Stimulated activated CD4-positive, alpha-beta T cell treated with anti-CD3 and anti-CD28 coated beads, Interleukin-1b, Interleukin-23, amount 100 ng/mL, for 24 hours (primary cell): Measurements from ENCODE around the gene VKORC1.
"Not testable (repeated sequence)": the region's sequence is repeated elsewhere in the genome, so short reads cannot be mapped to it uniquely, and the experiment has no call there.

Experiments used
- DNase-seq, 4 experiments: peaks; one replicate each; pipeline ENCODE4 v3.0.0-alpha.2; 2020; ENCODE audit warnings: low read depth in 4 of 4, low spot score in 1 of 4

Gene VKORC1

GRCh38 chr16:31107465-31107867, 12.9 kb upstream of the VKORC1 start:
- peak in 1 of 4 experiments; percentile 31 for DNase-seq

DNA sequence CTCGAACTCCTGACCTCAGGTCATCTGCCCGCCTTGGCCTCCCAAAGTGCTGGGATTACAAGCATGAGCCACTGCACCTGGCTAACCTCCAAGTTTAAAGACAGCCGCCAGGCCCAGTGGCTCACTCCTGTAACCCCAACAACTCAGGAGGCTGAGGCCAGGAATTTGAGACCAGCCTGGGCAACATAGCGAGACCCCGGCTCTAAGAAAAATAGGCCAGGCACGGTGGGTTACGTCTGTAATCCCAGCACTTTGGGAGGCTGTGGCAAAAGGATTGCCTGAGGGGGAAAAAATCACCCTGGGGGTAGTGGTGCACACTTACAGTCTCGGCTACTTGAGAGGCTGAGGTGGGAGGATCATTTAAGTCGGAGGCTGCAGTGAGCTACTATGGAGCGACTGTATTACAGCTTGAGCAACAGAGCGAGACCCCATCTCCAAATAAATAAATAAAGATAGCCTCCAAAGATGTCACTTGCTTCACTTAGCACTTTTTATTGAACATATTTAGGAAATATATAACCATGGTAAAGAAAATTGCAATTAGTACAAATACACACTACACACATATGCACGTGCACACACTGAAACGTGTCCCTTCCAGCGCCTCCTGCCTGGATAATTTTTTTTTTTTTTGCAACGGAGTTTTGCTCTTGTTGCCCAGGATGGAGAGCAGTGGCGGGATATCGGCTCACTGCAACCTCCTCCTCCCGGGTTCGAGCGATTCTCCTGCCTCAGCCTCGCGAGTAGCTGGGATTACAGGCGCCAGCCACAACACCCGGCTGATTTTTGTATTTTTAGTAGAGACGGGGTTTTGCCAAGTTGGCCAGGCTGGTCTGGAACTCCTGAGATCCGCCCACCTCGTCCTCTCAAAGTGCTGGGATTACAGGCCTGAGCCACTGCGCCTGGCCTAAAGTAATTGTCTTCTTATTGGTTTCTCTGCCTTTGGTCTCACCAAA, 12.2 kb upstream of the VKORC1 start:
- no peak for DNase-seq

DNA sequence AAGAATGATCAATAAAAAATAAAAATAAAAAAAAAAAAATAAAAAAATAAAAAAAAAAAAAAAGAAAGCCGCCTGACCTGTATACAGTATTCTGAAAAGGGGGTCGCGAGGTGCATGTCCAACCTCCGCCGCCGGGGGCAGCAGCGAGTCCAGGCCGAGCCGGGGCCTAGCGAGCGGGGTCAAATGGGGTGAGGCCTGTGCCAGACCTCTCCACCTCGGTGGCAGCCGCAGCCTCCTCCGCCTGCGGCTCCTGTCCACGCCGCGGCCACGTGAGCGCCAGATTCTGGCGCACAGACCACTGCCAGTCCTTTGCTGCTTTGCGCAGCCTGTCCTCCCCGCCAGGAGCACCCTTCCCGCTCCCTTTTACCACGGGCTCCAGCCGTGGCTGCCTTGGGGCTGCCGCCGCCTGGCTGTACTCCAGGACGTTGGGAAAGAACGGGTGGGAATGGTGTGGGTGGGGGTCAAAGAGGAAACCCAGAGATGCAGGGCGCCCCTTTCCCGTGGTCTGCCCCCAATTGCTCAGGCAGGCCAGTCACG, 11.1 kb upstream of the VKORC1 start:
- peak; percentile 59 to 79 (median 70) for DNase-seq

DNA sequence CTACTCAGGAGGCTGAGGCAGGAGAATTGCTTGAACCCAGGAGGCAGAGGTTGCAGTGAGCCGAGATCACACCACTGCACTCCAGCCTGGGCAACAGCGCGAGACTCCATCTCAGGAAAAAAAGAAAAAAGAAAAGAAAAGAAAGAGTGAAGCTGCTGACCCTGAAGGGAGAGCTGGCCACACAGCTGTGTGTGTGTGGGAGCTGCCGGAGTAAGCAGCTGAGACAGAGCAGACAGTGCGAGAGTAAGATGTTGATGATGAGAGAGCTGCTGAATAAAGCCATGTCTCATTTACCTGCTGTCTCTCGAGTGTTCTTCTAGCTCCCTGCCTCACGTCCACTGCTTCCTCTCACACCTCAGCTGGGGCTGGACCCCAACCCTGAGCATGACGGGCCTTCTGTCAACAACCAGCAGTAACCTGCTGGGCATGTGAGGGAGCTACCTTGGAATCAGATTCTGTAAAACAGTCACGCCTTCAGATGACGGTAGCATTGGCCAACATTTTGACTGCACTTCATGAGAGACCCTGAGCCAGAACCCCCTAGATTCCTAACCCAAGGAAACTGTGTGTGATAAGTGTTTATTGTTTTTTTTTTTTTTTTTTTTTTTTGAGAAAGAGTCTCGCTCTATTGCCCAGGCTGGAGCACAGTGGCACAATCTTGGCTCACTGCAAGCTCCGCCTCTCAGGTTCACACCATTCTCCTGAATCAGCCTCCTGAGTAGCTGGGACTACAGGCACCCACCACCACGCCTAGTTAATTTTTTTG, 6.5 kb upstream of the VKORC1 start:
- not testable (repeated sequence) for DNase-seq

DNA sequence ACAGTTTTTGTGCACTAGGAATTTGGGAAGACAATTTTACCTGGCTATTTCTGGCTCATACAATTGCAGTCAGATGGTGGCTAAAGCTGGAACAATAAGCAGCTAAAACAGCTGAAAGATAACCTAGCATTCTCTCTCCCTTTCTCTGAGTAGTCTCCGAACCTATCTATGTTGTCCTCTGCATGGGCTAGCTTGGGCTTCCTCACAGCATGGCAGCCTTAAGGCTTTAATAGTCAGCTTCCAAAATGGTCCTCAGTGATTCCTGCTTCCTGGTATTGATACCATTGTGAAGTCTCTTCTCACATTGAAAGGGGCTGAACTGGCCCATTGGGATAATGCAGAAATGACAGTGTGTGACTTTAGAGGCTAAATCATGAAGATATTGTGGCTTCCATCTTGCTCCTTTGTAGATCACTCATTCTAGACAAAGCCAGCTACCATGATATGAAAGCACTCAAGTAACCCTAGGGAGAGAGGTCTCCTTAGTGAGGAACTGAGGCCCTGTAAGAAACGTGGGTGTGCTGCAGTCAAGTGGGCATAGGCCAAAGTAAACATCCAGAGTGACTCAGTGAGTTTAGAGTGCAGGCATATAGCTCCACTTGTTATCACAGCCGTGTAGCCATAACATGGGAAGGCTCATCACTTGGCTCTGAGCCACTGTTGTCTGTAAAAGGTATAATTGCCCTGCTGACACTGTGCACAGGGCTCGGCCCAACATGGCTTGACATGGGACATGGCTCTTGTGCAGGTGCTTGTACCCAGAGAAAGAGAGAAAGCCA, 5.5 kb upstream of the VKORC1 start:
- DNase-seq = no peak

DNA sequence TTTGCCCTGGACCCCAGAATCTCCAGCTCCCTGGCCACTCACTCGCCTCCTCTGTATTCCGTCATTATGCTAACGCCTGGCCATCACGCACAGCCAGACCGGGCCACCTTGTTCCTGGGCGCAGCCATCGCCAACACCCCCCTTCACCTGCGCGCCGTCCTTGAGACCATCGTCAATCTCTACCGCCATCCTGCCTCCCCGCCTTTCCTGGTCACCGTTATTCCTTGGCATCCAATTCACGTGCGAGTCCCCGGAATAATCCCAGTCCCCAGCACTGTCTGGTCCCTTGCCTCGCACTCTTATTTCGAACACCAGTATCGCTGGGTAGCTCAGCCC, 541 bp downstream of the VKORC1 start:
- no peak for DNase-seq

GRCh38 chr16:31093132-31093703, 1.4 kb downstream of the VKORC1 start:
- DNase-seq = no peak

DNA sequence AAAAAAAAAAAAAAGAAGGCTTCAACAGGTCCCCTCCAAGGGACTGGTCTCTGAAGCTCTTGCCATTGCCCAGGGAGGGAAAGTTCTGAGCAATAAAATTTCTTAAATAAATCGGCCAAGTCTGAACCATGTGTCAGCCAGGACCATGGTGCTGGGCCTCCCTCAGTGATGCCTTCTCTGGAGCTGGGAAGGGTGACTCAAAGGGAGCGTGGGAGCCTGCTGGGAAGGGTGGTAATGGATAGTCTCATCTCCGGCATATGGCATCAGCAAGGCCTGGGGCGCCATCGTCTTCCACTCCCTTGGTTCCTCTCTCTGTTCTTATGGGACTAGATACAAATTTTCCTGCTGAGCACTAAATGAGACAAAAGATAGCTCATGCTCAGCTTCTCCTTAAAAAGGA, 2.3 kb downstream of the VKORC1 start:
- DNase-seq = no peak

DNA sequence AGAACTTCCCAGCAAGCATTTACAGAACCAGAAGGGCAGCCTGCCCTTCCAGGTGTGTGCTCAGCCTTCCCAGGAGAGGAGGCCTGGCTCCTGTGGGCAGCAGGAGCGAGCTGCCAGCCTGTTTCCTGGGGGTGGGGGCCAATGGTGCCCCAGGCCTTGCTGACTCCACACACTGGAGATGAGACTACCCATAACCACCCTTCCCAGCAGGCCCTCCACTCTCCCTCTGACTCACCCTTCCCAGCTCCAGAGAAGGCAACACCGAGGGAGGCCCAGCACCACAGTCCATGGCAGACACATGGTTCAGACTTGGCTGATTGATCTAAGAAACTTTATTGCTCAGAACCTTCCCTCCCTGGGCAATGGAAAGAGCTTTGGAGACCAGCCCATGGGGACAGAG, 4.1 kb downstream of the VKORC1 start:
- DNase-seq = no peak

GRCh38 chr16:31089199-31089598, 5.4 kb downstream of the VKORC1 start:
- no peak for DNase-seq

GRCh38 chr16:31088459-31089183, 6.0 kb downstream of the VKORC1 start, which contains the start of gene PRSS53:
Gene PRSS53, minus strand, starts transcription at chr16:31088943. Its CDS starts 134 bp downstream, at chr16:31088809.
- no peak for DNase-seq

- no peak for DNase-seq
Measured at GRCh38 chr16:31087971-31088370, 6.6 kb downstream of the VKORC1 start.

GRCh38 chr16:31087481-31087880, 7.1 kb downstream of the VKORC1 start:
- DNase-seq = no peak

GRCh38 chr16:31086629-31086906, 8.0 kb downstream of the VKORC1 start:
- DNase-seq = no peak

DNA sequence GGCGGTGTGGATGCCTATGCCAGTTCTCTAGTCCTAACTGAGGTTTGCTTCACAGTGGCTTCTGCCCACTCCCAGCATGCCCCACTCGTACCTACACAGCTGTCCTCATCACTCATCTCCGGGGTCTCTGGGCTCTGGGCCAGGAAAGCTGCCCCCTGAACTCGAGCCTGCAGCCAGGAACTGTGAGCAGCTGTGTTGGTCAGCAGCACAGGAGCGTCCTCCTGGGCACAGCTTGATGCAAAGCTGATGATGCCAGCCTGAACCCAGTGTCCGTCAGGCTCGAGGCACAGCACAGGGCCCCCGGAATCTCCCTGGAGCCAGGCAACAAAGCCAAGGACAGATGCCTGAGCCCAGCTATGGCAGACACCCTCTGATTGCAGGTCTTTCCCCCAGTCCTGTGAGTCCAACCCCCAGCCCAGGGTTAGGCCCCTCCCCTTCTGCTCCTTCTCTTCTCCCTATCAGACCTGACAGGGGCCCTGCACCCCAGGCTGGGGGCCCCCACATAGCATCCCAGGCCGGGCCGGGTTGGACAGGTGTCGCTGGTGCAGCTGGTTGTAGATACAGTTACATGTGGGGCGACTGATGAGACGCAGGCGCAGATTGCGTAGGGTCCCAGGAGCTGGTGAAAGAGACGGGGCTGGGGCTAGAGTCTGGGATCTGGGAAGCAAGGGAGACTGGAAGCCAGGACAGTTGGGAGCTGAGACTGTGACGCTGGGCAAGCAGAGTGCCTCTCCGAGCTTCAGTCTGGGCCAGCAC, 8.5 kb downstream of the VKORC1 start:
- DNase-seq = no peak

DNA sequence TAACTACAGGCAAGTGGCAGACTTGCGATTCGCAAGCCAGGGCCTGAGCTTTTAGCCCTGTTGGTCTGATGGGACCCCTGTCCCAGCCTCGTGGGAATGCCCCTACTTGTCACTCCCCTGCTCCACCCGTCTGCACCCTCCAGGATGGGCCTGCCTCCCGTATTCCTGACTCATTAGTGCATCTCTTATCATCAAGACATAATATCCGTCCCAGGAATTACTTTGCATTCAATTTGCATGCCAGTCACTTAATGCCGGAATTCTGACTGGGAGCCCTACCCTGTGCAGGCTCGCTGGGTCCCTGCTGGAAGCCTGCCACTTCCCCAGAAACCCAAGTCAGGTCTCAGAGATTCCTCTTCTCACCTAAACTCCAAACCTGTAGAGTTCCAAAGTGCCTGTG, 9.2 kb downstream of the VKORC1 start:
- no peak for DNase-seq

DNA sequence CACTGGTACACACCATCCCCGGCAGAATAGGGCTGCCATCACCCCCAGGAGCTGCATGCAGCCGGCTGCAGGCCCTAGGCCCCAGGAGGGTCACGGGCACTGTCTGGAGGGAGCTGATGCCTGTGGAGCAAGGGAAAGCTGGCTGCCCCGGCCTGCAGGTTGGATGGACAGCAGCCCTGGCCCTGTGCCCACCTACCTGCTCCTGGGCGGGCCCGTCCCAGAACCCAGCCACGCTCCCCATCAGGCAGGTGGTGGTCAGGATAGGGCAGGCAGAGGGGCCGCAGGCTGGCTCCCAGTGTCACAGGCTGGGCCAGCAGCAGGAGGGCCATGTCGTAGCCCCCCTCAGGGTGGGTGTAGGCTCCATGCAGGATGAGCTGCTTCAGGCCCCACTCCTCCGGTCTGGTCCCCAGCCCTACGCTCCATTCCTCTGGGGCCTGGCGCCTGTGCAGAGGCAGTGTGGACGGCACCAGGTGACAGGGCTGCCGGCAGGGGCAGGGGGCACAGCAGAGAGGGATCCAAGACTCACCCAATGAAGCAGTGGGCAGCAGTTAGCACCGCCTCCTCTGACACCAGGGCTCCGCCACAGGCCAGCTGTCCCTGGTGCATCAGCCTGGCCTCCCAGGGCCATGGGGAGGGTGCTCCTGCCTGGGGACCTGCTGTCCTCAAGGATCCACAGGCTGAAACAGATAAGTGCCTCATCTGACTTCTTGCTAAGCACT, 9.9 kb downstream of the VKORC1 start:
- no peak for DNase-seq

DNA sequence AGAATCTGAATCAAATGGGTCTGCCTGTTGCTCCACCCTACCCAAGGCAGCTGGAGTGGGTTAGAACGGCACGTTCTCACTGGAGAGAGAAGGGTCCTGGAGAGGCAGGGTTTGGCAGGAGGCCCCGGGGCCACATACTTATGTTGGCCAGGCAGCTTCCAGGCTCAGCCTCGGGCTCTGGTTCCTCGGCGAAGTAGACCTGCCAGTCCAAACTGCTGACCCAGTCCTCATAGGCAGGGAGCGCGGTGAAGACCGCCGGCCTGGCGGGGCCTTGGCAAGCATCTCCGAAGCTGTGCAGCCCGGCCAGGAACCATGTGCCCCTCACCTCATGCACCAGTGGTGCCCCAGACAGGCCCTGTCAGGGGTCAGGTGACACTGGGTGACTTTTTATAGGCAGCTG, 10.6 kb downstream of the VKORC1 start:
- no peak for DNase-seq

- DNase-seq = no peak
Measured at GRCh38 chr16:31083556-31083955, 11.0 kb downstream of the VKORC1 start.
